Measurements from ENCODE around the gene LASP1NB.

Gene LASP1NB

GRCh38 chr17:38891441-38891840 lies 34.0 kb upstream of the LASP1NB start:
- CTCF ChIA-PET = interaction anchor here (1.0 kb wide), 1 partner anchor 23 kb away, joined by 4 read pairs; no protein-coding TSS in a partner anchor
- Histone ChIP-seq H3K27me3 (replicated peaks in 1 of 4; ENCODE audit: control extremely low read depth in 1 of 4, control insufficient read depth in 3 of 4, insufficient read depth in 4 of 4, low read length in 3 of 4) (no peaks in the 10 kb centered on the region), H3K36me3 (replicated peaks in 1 of 2; ENCODE audit: control extremely low read depth in 1 of 2, control insufficient read depth in 1 of 2, extremely low read depth in 1 of 2, insufficient read depth in 2 of 2, low read length in 1 of 2) (peaks cover 0 to 76% of the 10 kb centered on the region in 2 experiments), H4K20me1 (ENCODE audit: control insufficient read depth, insufficient read depth, low read length, poor library complexity, severe bottlenecking) (peaks cover 76% of the 10 kb centered on the region), H2AFZ (ENCODE audit: insufficient read depth, low read depth, low read length, poor library complexity, severe bottlenecking) (no peak overlapping the region), H3K9ac (ENCODE audit: low read length) (no peak overlapping the region), H3K79me2 (ENCODE audit: control insufficient read depth, insufficient read depth, low read length) (peaks cover 96% of the 10 kb centered on the region), H3K4me1 (ENCODE audit: control insufficient read depth in 2 of 2, insufficient read depth in 2 of 2, low read length in 2 of 2) (peaks cover 15 to 37% of the 10 kb centered on the region in 2 donors), H3K9me3 (ENCODE audit: control extremely low read depth in 1 of 3, control insufficient read depth in 2 of 3, insufficient read depth in 1 of 3, low read length in 2 of 3) (no peaks in the 10 kb centered on the region), H3K4me3 (ENCODE audit: control extremely low read depth in 1 of 5, extremely low read depth in 1 of 5, insufficient read depth in 1 of 5, low read depth in 2 of 5, low read length in 4 of 5) (no peak overlapping the region), H3K27ac (ENCODE audit: low read length in 2 of 2) (peak overlapping the region; percentile 7 to 62), H3K4me2 (replicated peaks; ENCODE audit: low read depth, low read length, poor library complexity, severe bottlenecking) (peak overlapping the region; percentile 30)
- DNase-seq = no peak
- H3K4me3 Mint-ChIP-seq = no peak overlapping the region
- ATAC-seq (ENCODE audit: low read depth) = no peak
- peaks cover 19% of the 10 kb centered on the region for H3K4me1 Mint-ChIP-seq
- peak overlapping the region; percentile 78 for H3K27ac Mint-ChIP-seq
- intact Hi-C loops (cut with micrococcal nuclease) = no loop called here
- no peaks in the 10 kb centered on the region for H3K27me3 Mint-ChIP-seq
- POLR2A ChIA-PET = interaction anchor here (0.6 kb wide), 1 partner anchor 9 kb away, joined by 6 read pairs; no protein-coding TSS in a partner anchor
- WGBS (ENCODE audit: insufficient coverage) = 50% methylated on average over 2 of the region's 8 CpGs
- no peaks in the 10 kb centered on the region for H3K9me3 Mint-ChIP-seq (ENCODE audit: insufficient read depth)
- TF ChIP-seq EZH2 (IDR thresholded peaks at IDR 0.05; ENCODE audit: borderline replicate concordance, insufficient read depth, low read depth, low read length, poor library complexity, severe bottlenecking) (no peak), CTCF (IDR thresholded peaks at IDR 0.05) (no peak)

GRCh38 chr17:38892083-38892482 lies 33.3 kb upstream of the LASP1NB start:
- WGBS (ENCODE audit: insufficient coverage) = 40% methylated on average over 3 of the region's 4 CpGs
- TF ChIP-seq EZH2 (IDR thresholded peaks at IDR 0.05; ENCODE audit: borderline replicate concordance, insufficient read depth, low read depth, low read length, poor library complexity, severe bottlenecking) (no peak), CTCF (IDR thresholded peaks at IDR 0.05) (no peak)
- intact Hi-C loops (cut with micrococcal nuclease) = no loop called here
- peaks cover 0 to 81% of the 10 kb centered on the region in 2 experiments for H3K36me3 ChIP-seq (replicated peaks in 1 of 2; ENCODE audit: control extremely low read depth in 1 of 2, control insufficient read depth in 1 of 2, extremely low read depth in 1 of 2, insufficient read depth in 2 of 2, low read length in 1 of 2)
- Mint-ChIP-seq H3K27me3 (no peaks in the 10 kb centered on the region), H3K27ac (peak overlapping the region; percentile 78), H3K4me3 (no peak overlapping the region), H3K9me3 (ENCODE audit: insufficient read depth) (no peaks in the 10 kb centered on the region), H3K4me1 (peaks cover 18% of the 10 kb centered on the region)
- H3K9me3 ChIP-seq (ENCODE audit: control extremely low read depth in 1 of 3, control insufficient read depth in 2 of 3, insufficient read depth in 1 of 3, low read length in 2 of 3) = peaks cover 0 to 3% (median 0%) of the 10 kb centered on the region in 3 donors
- H3K27me3 ChIP-seq (replicated peaks in 1 of 4; ENCODE audit: control extremely low read depth in 1 of 4, control insufficient read depth in 3 of 4, insufficient read depth in 4 of 4, low read length in 3 of 4) = no peaks in the 10 kb centered on the region
- no peak overlapping the region for H3K9ac ChIP-seq (ENCODE audit: low read length)
- ATAC-seq (ENCODE audit: low read depth) (no peak), DNase-seq (peak; percentile 34)
- no peak overlapping the region for H3K4me3 ChIP-seq (ENCODE audit: control extremely low read depth in 1 of 5, extremely low read depth in 1 of 5, insufficient read depth in 1 of 5, low read depth in 2 of 5, low read length in 4 of 5)
- peaks cover 69% of the 10 kb centered on the region for H4K20me1 ChIP-seq (ENCODE audit: control insufficient read depth, insufficient read depth, low read length, poor library complexity, severe bottlenecking)
- CTCF ChIA-PET = interaction anchor here (1.0 kb wide), 1 partner anchor 24 kb away, joined by 4 read pairs; no protein-coding TSS in a partner anchor
- peak overlapping the region; percentile 24 to 62 for H3K27ac ChIP-seq (ENCODE audit: low read length in 2 of 2)
- POLR2A ChIA-PET = interaction anchor here (0.6 kb wide), 1 partner anchor 8 kb away, joined by 6 read pairs; no protein-coding TSS in a partner anchor
- peaks cover 15 to 37% of the 10 kb centered on the region in 2 donors for H3K4me1 ChIP-seq (ENCODE audit: control insufficient read depth in 2 of 2, insufficient read depth in 2 of 2, low read length in 2 of 2)
- peak overlapping the region; percentile 30 for H3K4me2 ChIP-seq (replicated peaks; ENCODE audit: low read depth, low read length, poor library complexity, severe bottlenecking)
- H2AFZ ChIP-seq (ENCODE audit: insufficient read depth, low read depth, low read length, poor library complexity, severe bottlenecking) = no peak overlapping the region
- H3K79me2 ChIP-seq (ENCODE audit: control insufficient read depth, insufficient read depth, low read length) = peaks cover 96% of the 10 kb centered on the region
